Stomach (tissue), 4 donors: ENCODE data around the gene MYCBP2.

ENCODE experiments used
- CTCF ChIP-seq, 7 experiments: fragments of 450-650 bp in 4 of 7; fragments of 200-600 bp in 3 of 7; sonication (generic) in 3 of 7; IDR thresholded peaks; one replicate each; pipeline ENCODE4 v1.5.1; 2016 to 2019; ENCODE audit warnings: antibody characterized with exemption in 7 of 7, control low read depth in 2 of 7, mild to moderate bottlenecking in 1 of 7
- POLR2A ChIP-seq, 4 donors: fragments of 450-650 bp; IDR thresholded peaks; one replicate each; pipeline ENCODE4 v1.6.1; 2016; ENCODE audit warnings: antibody characterized with exemption in 4 of 4, control low read depth in 2 of 4, mild to moderate bottlenecking in 1 of 4, moderate library complexity in 1 of 4

- TF ChIP-seq CTCF (IDR thresholded peaks at IDR 0.05), result no peak
- no peak for TF ChIP-seq POLR2A (IDR thresholded peaks at IDR 0.05)
These were observed 7.4 kb downstream of the MYCBP2 start for GRCh38 chr13:77319536-77319935.
